Ovary (tissue), 9 donors: ENCODE data around the gene TMEM54. TPM values are rescaled to one million over a fixed set of nuclear protein-coding genes. Genes with fewer than 3 reads are reported as not detected.

Experiments
- DNase-seq, 5 donors: peaks; one replicate each; pipeline ENCODE4 v3.0.0-alpha.2; 2019 to 2020
- H3K27ac ChIP-seq, 2 donors: fragments of 200-600 bp; one replicate each; pipeline versions ENCODE4 v1.5.1 to v1.8.0; 2019 to 2022
- H3K27me3 ChIP-seq: fragments of 200-600 bp; one replicate; pipeline ENCODE4 v1.8.0; 2022
- H3K36me3 ChIP-seq: fragments of 200-600 bp; sonication (generic); one replicate; pipeline ENCODE4 v1.5.1; 2019
- H3K4me1 ChIP-seq: one replicate; pipeline ENCODE4 v1.8.1; 2013; ENCODE audit warnings: mild to moderate bottlenecking, moderate library complexity; ENCODE audit not compliant: insufficient read depth
- H3K4me3 ChIP-seq: fragments of 200-600 bp; sonication (generic); one replicate; pipeline ENCODE4 v1.5.1; 2017
- H3K9me3 ChIP-seq, 2 donors: fragments of 200-600 bp in 1 of 2; sonication (generic) in 1 of 2; one replicate each; pipeline versions ENCODE4 v1.5.1 to v1.8.1; 2013 to 2019; ENCODE audit warnings: mild to moderate bottlenecking in 1 of 2, moderate library complexity in 1 of 2
- CTCF ChIP-seq, 3 donors: fragments of 450-650 bp in 2 of 3; fragments of 200-600 bp in 1 of 3; IDR thresholded peaks; one replicate each; pipeline versions ENCODE4 v1.5.1 to v1.8.0; 2016 to 2022; ENCODE audit warnings: antibody characterized with exemption in 3 of 3, mild to moderate bottlenecking in 1 of 3
- EP300 ChIP-seq: sonication (generic); formaldehyde crosslinking; IDR thresholded peaks from one replicate; pipeline ENCODE4 v1.6.1; 2017; ENCODE audit warnings: antibody characterized with exemption
- POLR2A ChIP-seq: fragments of 450-650 bp; IDR thresholded peaks from one replicate; pipeline ENCODE4 v1.6.1; 2017; ENCODE audit warnings: antibody characterized with exemption, mild to moderate bottlenecking, moderate library complexity
- WGBS, 3 donors: extraction: QIAGEN DNeasy Blood & Tissue Kit in 1 of 3; methylation state at CpG; one replicate each; pipeline versions ENCODE4 v1.1.5 to v1.1.7; 2013 to 2017; 5-methylcytosine and 5-hydroxymethylcytosine counted together
- intact Hi-C, 4 donors: fragments of 100-400 bp; cut with DNase I; formaldehyde crosslinking; loops; one replicate each; pipeline versions ENCODE4 v1.11.0 to v1.15.1; 2022 to 2023
- polyA plus RNA-seq, 2 donors: library from polyadenylated mRNA; stranded (reverse); fragments of 200-250 nt in 1 of 2; fragments of 350-450 nt in 1 of 2; fragmentation: Illumina TruSeq in 1 of 2; extraction: RNeasy Lipid Tissue Mini Kit (QIAGEN cat#74804) in 1 of 2; gene quantifications; one replicate each; pipeline ENCODE4 v1.2.3, GENCODE V29; 2013 to 2014
- total RNA-seq, 7 donors: library from RNA; depleted of rRNA in 2 of 7; stranded (reverse); fragments of >200 nt in 2 of 7; fragmentation: NEBNext Ultra II Directional in 3 of 7; extraction: Animal tissue kit (Norgen Biotek cat#: 25700) in 3 of 7; gene quantifications; one replicate each; pipeline versions ENCODE4 v1.1.0 to v1.2.4, GENCODE V29; 2016 to 2023
- donor health status: DM: no; HTN: no; CAD: no; lungs with moderate emphysema.
- donor health status: DM: no; HTN: no; CAD: no.
- donor health status: Bipolar disorder and iron deficiency.
- donor health status: DM: yes; HTN: yes; CAD: no.
- donor health status: DM: no; HTN: no; CAD: no.
- donor health status: DM: yes; HTN: yes; CAD: no.

Gene TMEM54
- total and polyA plus RNA-seq, 9 donors = 0.85 to 64.0 (median 23.3) TPM

GRCh38 chr1:32928715-32929114 lies 27.5 kb upstream of the TMEM54 start:
- H3K36me3 ChIP-seq = no peaks in the 10 kb centered on the region
- DNase-seq = no peak
- H3K27me3 ChIP-seq = no peaks in the 10 kb centered on the region
- WGBS, 3 donors = 82 to 85% (median 83%) methylated on average over 8 of the region's 8 CpGs
- no peak for TF ChIP-seq EP300
- TF ChIP-seq POLR2A = no peak
- no peak for TF ChIP-seq CTCF (IDR thresholded peaks at IDR 0.05)
- H3K4me3 ChIP-seq = no peak overlapping the region
- H3K4me1 ChIP-seq = peaks cover 2% of the 10 kb centered on the region
- intact Hi-C loops = no loop called here
- no peak overlapping the region for H3K27ac ChIP-seq
- H3K9me3 ChIP-seq = no peaks in the 10 kb centered on the region

- no peak overlapping the region for H3K27ac ChIP-seq
- no peaks in the 10 kb centered on the region for H3K9me3 ChIP-seq
- H3K4me1 ChIP-seq = peaks cover 2% of the 10 kb centered on the region
- no peaks in the 10 kb centered on the region for H3K27me3 ChIP-seq
- DNase-seq = no peak
- WGBS, 3 donors = 88 to 90% (median 89%) methylated on average over 2 of the region's 2 CpGs
- intact Hi-C loops = no loop called here
- no peak overlapping the region for H3K4me3 ChIP-seq
- TF ChIP-seq EP300 (no peak), POLR2A (no peak), CTCF (IDR thresholded peaks at IDR 0.05) (no peak)
- no peaks in the 10 kb centered on the region for H3K36me3 ChIP-seq
Measured at GRCh38 chr1:32928285-32928684, 27.1 kb upstream of the TMEM54 start.

GRCh38 chr1:32927441-32927840 lies 26.3 kb upstream of the TMEM54 start:
- intact Hi-C loops = no loop called here
- Histone ChIP-seq H3K27ac (no peak overlapping the region), H3K9me3 (no peaks in the 10 kb centered on the region), H3K4me1 (peaks cover 2% of the 10 kb centered on the region), H3K27me3 (no peaks in the 10 kb centered on the region), H3K36me3 (no peaks in the 10 kb centered on the region), H3K4me3 (no peak overlapping the region)
- 89 to 96% (median 93%) methylated on average over 2 of the region's 2 CpGs for WGBS, 3 donors
- DNase-seq = no peak
- TF ChIP-seq POLR2A (no peak), EP300 (no peak), CTCF (IDR thresholded peaks at IDR 0.05) (no peak)

GRCh38 chr1:32926562-32926961 lies 25.4 kb upstream of the TMEM54 start:
- TF ChIP-seq CTCF (IDR thresholded peaks at IDR 0.05) (no peak), POLR2A (no peak), EP300 (no peak)
- WGBS, 3 donors = 81 to 86% (median 85%) methylated on average over 6 of the region's 6 CpGs
- no peak for DNase-seq
- Histone ChIP-seq H3K4me1 (peaks cover 2% of the 10 kb centered on the region), H3K4me3 (no peak overlapping the region), H3K9me3 (no peaks in the 10 kb centered on the region), H3K27ac (no peak overlapping the region), H3K36me3 (no peaks in the 10 kb centered on the region), H3K27me3 (no peaks in the 10 kb centered on the region)
- intact Hi-C loops = no loop called here
